22Rv1 (cell line): Measurements from ENCODE around the gene USH2A.
"Not testable (repeated sequence)": the region's sequence is repeated elsewhere in the genome, so short reads cannot be mapped to it uniquely, and the experiment has no call there.

Experiments
- H3K27ac ChIP-seq: fragments of 450-650 bp; 2 replicates; pipeline ENCODE4 v1.5.1; 2017
- CTCF ChIP-seq: fragments of 450-650 bp; IDR thresholded peaks from 2 replicates; pipeline ENCODE4 v1.5.1; 2017; ENCODE audit warnings: mild to moderate bottlenecking
- ZFX ChIP-seq: fragments of 450-650 bp; IDR thresholded peaks from 2 replicates; pipeline ENCODE4 v1.6.1; 2017; ENCODE audit warnings: antibody characterized with exemption, borderline replicate concordance

USH2A gene

GRCh38 chr1:216015116-216015515, 408.1 kb downstream of the USH2A start:
- TF ChIP-seq CTCF (no peak), ZFX (no peak)
- H3K27ac ChIP-seq: no peak overlapping the region

GRCh38 chr1:216014086-216014485, 409.2 kb downstream of the USH2A start:
- H3K27ac ChIP-seq: no peak overlapping the region
- no peak for TF ChIP-seq ZFX
- no peak for TF ChIP-seq CTCF

GRCh38 chr1:216009456-216009855, 413.8 kb downstream of the USH2A start:
- H3K27ac ChIP-seq: not testable (repeated sequence)

- no peak overlapping the region for H3K27ac ChIP-seq
- no peak for TF ChIP-seq ZFX
- TF ChIP-seq CTCF: no peak
These were observed 417.3 kb downstream of the USH2A start for GRCh38 chr1:216005916-216006315.

GRCh38 chr1:215992620-215993019, 430.6 kb downstream of the USH2A start:
- no peak overlapping the region for H3K27ac ChIP-seq
- TF ChIP-seq CTCF (peak; percentile 70), ZFX (no peak)

- no peak overlapping the region for H3K27ac ChIP-seq
- no peak for TF ChIP-seq ZFX
- TF ChIP-seq CTCF: no peak
These were observed 436.0 kb downstream of the USH2A start for GRCh38 chr1:215987092-215987875.

GRCh38 chr1:215986401-215986800, 436.8 kb downstream of the USH2A start:
- no peak overlapping the region for H3K27ac ChIP-seq
- TF ChIP-seq CTCF (no peak), ZFX (no peak)

- TF ChIP-seq ZFX (no peak), CTCF (no peak)
- no peak overlapping the region for H3K27ac ChIP-seq
These were observed 439.6 kb downstream of the USH2A start for GRCh38 chr1:215983680-215984079.
